ENCODE measurements around the gene TMEM253.

GRCh38 chr14:21106498-21107282 lies 5.8 kb downstream of the TMEM253 start:
- TF ChIP-seq CTCF (conservative IDR thresholded peaks at IDR 0.05; ENCODE audit: low read depth in 2 of 2) (peak; percentile 95 to 98), REST (IDR thresholded peaks at IDR 0.05; ENCODE audit: unreplicated experiment) (no peak), POLR2AphosphoS5 (IDR thresholded peaks at IDR 0.05; ENCODE audit: low read depth) (no peak), CREB1 (CRISPR knock-in tag; IDR thresholded peaks at IDR 0.05; ENCODE audit: low read depth) (no peak), EZH2phosphoT487 (IDR thresholded peaks at IDR 0.05; ENCODE audit: unreplicated experiment) (no peak), NANOG (IDR thresholded peaks at IDR 0.05; ENCODE audit: borderline replicate concordance) (no peak), EZH2 (IDR thresholded peaks at IDR 0.05; ENCODE audit: low read depth, unreplicated experiment) (no peak), STAT1 (IDR thresholded peaks at IDR 0.05; ENCODE audit: unreplicated experiment) (no peak), ZNF114 (CRISPR knock-in tag; IDR thresholded peaks at IDR 0.05) (no peak)

All from GM23338 (cell line).